T-helper 2 cell treated with Interferon-gamma antibody and Interleukin-4, amounts not matched to agents 5 μg/mL and 100 μg/mL, for 36 hours (primary cell): ENCODE data around the gene GNE.
"Not testable (repeated sequence)": the region's sequence is repeated elsewhere in the genome, so short reads cannot be mapped to it uniquely, and the experiment has no call there.

Source experiments
- DNase-seq: peaks from one replicate; pipeline ENCODE4 v3.0.0; 2021; ENCODE audit warnings: low spot score
- H3K27ac Mint-ChIP-seq: one replicate; pipeline ENCODE4 v1.8.0; 2021; ENCODE audit warnings: mild to moderate bottlenecking, mixed read lengths
- H3K27me3 Mint-ChIP-seq: one replicate; pipeline ENCODE4 v1.8.0; 2021; ENCODE audit warnings: low read depth, mixed read lengths
- H3K36me3 Mint-ChIP-seq: one replicate; pipeline ENCODE4 v1.8.0; 2021; ENCODE audit warnings: low read depth, mixed read lengths
- H3K4me1 Mint-ChIP-seq: one replicate; pipeline ENCODE4 v1.8.0; 2021; ENCODE audit warnings: low read depth, mixed read lengths
- H3K4me3 Mint-ChIP-seq: one replicate; pipeline ENCODE4 v1.8.0; 2022; ENCODE audit warnings: mild to moderate bottlenecking, moderate library complexity, mixed read lengths
- H3K9me3 Mint-ChIP-seq: one replicate; pipeline ENCODE4 v1.8.0; 2021; ENCODE audit warnings: mixed read lengths

GNE gene

GRCh38 chr9:36188212-36188611 lies 70.0 kb downstream of the GNE start:
- Mint-ChIP-seq H3K27ac (no peak overlapping the region), H3K4me1 (peaks cover 22% of the 10 kb centered on the region), H3K4me3 (no peak overlapping the region), H3K9me3 (no peaks in the 10 kb centered on the region), H3K27me3 (peaks cover 5% of the 10 kb centered on the region), H3K36me3 (peaks cover 6% of the 10 kb centered on the region)
- DNase-seq = no peak

- peaks cover 6% of the 10 kb centered on the region for H3K36me3 Mint-ChIP-seq
- H3K9me3 Mint-ChIP-seq = no peaks in the 10 kb centered on the region
- H3K4me1 Mint-ChIP-seq = peaks cover 16% of the 10 kb centered on the region
- no peak for DNase-seq
- no peak overlapping the region for H3K27ac Mint-ChIP-seq
- H3K4me3 Mint-ChIP-seq = no peak overlapping the region
- peaks cover 5% of the 10 kb centered on the region for H3K27me3 Mint-ChIP-seq
Measured at GRCh38 chr9:36187414-36187813, 70.8 kb downstream of the GNE start.

- not testable (repeated sequence) for H3K4me3 Mint-ChIP-seq, H3K4me1 Mint-ChIP-seq, H3K27ac Mint-ChIP-seq, H3K36me3 Mint-ChIP-seq, H3K27me3 Mint-ChIP-seq, H3K9me3 Mint-ChIP-seq, DNase-seq
Measured at GRCh38 chr9:36180243-36180642, 78.0 kb downstream of the GNE start.

- Mint-ChIP-seq H3K27me3 (peaks cover 8% of the 10 kb centered on the region), H3K36me3 (no peaks in the 10 kb centered on the region), H3K27ac (no peak overlapping the region), H3K9me3 (no peaks in the 10 kb centered on the region), H3K4me1 (peaks cover 8% of the 10 kb centered on the region), H3K4me3 (no peak overlapping the region)
- no peak for DNase-seq
Measured at GRCh38 chr9:36177571-36177970, 80.7 kb downstream of the GNE start.

GRCh38 chr9:36176496-36176895 lies 81.8 kb downstream of the GNE start:
- not testable (repeated sequence) for H3K9me3 Mint-ChIP-seq, H3K4me3 Mint-ChIP-seq, H3K4me1 Mint-ChIP-seq, H3K27me3 Mint-ChIP-seq, DNase-seq, H3K27ac Mint-ChIP-seq, H3K36me3 Mint-ChIP-seq

GRCh38 chr9:36175209-36175608 lies 83.0 kb downstream of the GNE start:
- not testable (repeated sequence) for H3K4me1 Mint-ChIP-seq, DNase-seq, H3K4me3 Mint-ChIP-seq, H3K9me3 Mint-ChIP-seq, H3K27me3 Mint-ChIP-seq, H3K27ac Mint-ChIP-seq, H3K36me3 Mint-ChIP-seq

GRCh38 chr9:36174731-36175130 lies 83.5 kb downstream of the GNE start:
- Mint-ChIP-seq H3K4me1 (peaks cover 8% of the 10 kb centered on the region), H3K9me3 (no peaks in the 10 kb centered on the region), H3K4me3 (no peak overlapping the region), H3K27me3 (no peaks in the 10 kb centered on the region), H3K27ac (no peak overlapping the region), H3K36me3 (no peaks in the 10 kb centered on the region)
- DNase-seq = no peak

GRCh38 chr9:36174271-36174670 lies 84.0 kb downstream of the GNE start:
- no peak for DNase-seq
- peaks cover 8% of the 10 kb centered on the region for H3K4me1 Mint-ChIP-seq
- H3K27me3 Mint-ChIP-seq = no peaks in the 10 kb centered on the region
- H3K9me3 Mint-ChIP-seq = no peaks in the 10 kb centered on the region
- H3K36me3 Mint-ChIP-seq = no peaks in the 10 kb centered on the region
- no peak overlapping the region for H3K27ac Mint-ChIP-seq
- H3K4me3 Mint-ChIP-seq = no peak overlapping the region

GRCh38 chr9:36173861-36174260 lies 84.4 kb downstream of the GNE start:
- Mint-ChIP-seq H3K36me3 (no peaks in the 10 kb centered on the region), H3K4me1 (peaks cover 6% of the 10 kb centered on the region), H3K27ac (no peak overlapping the region), H3K9me3 (no peaks in the 10 kb centered on the region), H3K27me3 (peaks cover 2% of the 10 kb centered on the region), H3K4me3 (no peak overlapping the region)
- no peak for DNase-seq

GRCh38 chr9:36170531-36170930 lies 87.7 kb downstream of the GNE start:
- Mint-ChIP-seq H3K4me3 (no peak overlapping the region), H3K4me1 (peaks cover 11% of the 10 kb centered on the region), H3K27me3 (peaks cover 2% of the 10 kb centered on the region), H3K9me3 (no peaks in the 10 kb centered on the region), H3K36me3 (no peaks in the 10 kb centered on the region), H3K27ac (no peak overlapping the region)
- no peak for DNase-seq

GRCh38 chr9:36169708-36170107 lies 88.5 kb downstream of the GNE start:
- no peaks in the 10 kb centered on the region for H3K36me3 Mint-ChIP-seq
- peaks cover 2% of the 10 kb centered on the region for H3K27me3 Mint-ChIP-seq
- no peak overlapping the region for H3K27ac Mint-ChIP-seq
- H3K4me3 Mint-ChIP-seq = no peak overlapping the region
- no peak for DNase-seq
- no peaks in the 10 kb centered on the region for H3K9me3 Mint-ChIP-seq
- peaks cover 11% of the 10 kb centered on the region for H3K4me1 Mint-ChIP-seq

GRCh38 chr9:36169166-36169565 lies 89.1 kb downstream of the GNE start, which contains the start of gene CCIN:
Gene CCIN, plus strand, starts transcription at chr9:36169388. Its CDS starts 115 bp downstream, at chr9:36169503.
- H3K4me3 Mint-ChIP-seq = no peak within 1 kb of the TSS
- peaks cover 2% of the 10 kb centered on the region for H3K27me3 Mint-ChIP-seq
- H3K36me3 Mint-ChIP-seq = no peaks in the 10 kb centered on the region
- no peaks in the 10 kb centered on the region for H3K9me3 Mint-ChIP-seq
- H3K4me1 Mint-ChIP-seq = peaks cover 9% of the 10 kb centered on the region
- DNase-seq = no peak
- no peak within 1 kb of the TSS for H3K27ac Mint-ChIP-seq

- Mint-ChIP-seq H3K27ac (peak overlapping the region; percentile 62), H3K27me3 (peaks cover 2% of the 10 kb centered on the region), H3K36me3 (peaks cover 14% of the 10 kb centered on the region), H3K4me1 (peaks cover 9% of the 10 kb centered on the region), H3K4me3 (peak overlapping the region; percentile 77), H3K9me3 (no peaks in the 10 kb centered on the region)
- DNase-seq = peak; percentile 83
Measured at GRCh38 chr9:36166168-36166927, 91.9 kb downstream of the GNE start.

GRCh38 chr9:36165826-36166167 lies 92.5 kb downstream of the GNE start:
- peaks cover 14% of the 10 kb centered on the region for H3K36me3 Mint-ChIP-seq
- no peak for DNase-seq
- peak overlapping the region; percentile 34 for H3K4me3 Mint-ChIP-seq
- peak overlapping the region; percentile 31 for H3K27ac Mint-ChIP-seq
- H3K27me3 Mint-ChIP-seq = peaks cover 2% of the 10 kb centered on the region
- H3K9me3 Mint-ChIP-seq = no peaks in the 10 kb centered on the region
- H3K4me1 Mint-ChIP-seq = peaks cover 9% of the 10 kb centered on the region

GRCh38 chr9:36164989-36165388 lies 93.3 kb downstream of the GNE start:
- H3K4me3 Mint-ChIP-seq = peak overlapping the region; percentile 55
- H3K36me3 Mint-ChIP-seq = peaks cover 19% of the 10 kb centered on the region
- H3K9me3 Mint-ChIP-seq = no peaks in the 10 kb centered on the region
- H3K27ac Mint-ChIP-seq = no peak overlapping the region
- peaks cover 2% of the 10 kb centered on the region for H3K27me3 Mint-ChIP-seq
- H3K4me1 Mint-ChIP-seq = peaks cover 9% of the 10 kb centered on the region
- DNase-seq = no peak
